NCI-H1694 treated with DMSO at 0.1 percent for 48 hours (cell line): Measurements from ENCODE around the gene SEC16B.

Source experiments
- DNase-seq: peaks from one replicate; lab custom pipeline; 2025; lab: John Stamatoyannopoulos, UW

Gene SEC16B

DNA sequence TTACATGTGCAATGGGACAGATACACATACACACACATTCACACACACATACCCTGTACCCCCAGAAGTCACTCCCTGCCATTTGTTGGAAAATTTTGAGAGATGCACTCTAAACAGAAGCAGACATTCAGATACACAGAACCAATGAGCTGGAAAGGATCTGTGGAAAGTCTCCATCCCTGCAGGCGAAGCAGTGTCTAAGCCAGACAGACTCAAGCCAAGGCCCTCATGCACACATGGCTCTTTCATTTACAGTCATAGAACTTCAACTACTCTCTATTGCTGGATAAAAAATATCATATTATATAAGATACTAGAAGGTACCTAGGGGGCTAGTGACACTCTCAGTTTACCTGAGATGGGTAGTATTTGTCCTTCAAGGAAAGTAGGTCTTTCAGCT, 7.3 kb upstream of the SEC16B start:
- DNase-seq = peak; percentile 76

DNA sequence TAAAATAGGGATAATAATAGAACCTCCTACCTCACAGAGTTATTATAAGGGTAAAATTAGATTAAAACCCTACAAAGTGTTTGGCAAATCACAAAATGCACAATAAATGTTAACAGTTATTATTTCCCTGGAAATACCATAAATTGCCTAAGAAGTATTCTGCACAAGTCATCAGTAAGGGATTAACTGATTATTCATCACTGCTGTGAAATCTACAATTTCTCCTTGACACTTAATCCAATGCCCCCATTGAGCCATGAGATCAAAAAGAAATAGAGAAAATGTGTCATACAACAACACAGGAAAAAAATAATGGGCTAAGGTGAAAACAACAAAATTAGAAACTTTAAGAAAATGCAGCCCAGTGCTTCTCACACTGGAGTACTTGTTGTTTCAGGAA, 6.7 kb upstream of the SEC16B start:
- DNase-seq = no peak

DNA sequence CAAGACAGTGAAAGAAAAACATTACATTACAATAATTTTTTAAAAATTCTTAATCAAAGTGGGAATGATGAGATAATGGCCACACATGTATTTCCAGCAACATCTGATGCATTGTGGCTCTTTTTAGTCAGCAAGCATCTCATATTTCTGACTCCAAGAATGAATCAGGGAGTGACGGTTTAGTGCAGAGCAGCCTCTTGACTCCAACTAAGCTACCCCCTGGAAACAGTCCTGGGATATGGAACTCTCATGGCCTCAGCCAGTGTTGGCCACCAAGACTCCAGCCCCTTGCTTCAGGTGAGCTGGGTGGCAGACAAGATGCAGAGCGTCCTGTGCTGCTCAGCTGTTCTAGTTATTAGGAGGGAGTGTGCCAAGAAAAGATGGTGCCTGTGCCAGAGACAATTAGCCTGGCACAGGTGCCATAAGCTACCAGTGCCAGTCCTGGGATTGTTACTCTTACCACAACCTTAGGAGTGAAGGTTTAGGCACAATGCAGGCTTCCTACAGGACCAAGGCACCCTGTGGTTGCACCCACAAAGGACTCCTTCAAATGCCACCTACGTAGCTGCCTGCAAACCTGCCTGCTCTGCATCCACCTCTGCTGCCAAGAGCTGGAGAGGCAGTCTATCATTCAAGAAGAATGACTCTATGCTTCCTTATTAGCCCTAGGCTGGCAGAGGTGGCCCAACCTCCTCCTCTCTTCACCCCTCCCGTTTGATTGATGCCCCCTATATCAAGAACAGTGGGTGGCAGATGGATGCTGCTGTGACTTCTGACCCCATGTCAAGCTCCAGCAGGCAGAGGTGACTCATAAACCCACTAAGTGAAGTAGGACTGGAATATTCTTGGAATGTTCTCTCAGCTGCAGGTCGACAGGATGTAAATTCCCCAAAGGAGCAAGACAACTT, 6.0 kb upstream of the SEC16B start:
- no peak for DNase-seq

DNA sequence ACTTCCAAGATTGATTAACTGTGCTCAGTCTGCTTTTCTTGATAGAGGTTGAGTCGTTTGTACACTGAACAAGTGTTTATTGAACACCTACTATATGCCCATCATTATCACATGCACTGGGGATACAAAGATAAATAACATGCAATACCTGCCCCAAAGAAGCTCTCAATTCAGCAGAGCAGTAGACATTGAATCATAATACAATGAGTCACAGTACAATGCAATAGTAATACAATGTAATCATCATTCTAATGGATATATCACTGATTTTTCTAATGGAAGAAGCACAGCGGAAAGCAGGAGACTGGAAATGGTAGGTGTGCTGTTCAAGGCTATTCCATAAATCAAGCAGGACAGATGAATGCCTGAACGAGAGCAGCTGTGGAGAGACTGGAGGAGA, 3.7 kb upstream of the SEC16B start:
- DNase-seq = no peak

DNA sequence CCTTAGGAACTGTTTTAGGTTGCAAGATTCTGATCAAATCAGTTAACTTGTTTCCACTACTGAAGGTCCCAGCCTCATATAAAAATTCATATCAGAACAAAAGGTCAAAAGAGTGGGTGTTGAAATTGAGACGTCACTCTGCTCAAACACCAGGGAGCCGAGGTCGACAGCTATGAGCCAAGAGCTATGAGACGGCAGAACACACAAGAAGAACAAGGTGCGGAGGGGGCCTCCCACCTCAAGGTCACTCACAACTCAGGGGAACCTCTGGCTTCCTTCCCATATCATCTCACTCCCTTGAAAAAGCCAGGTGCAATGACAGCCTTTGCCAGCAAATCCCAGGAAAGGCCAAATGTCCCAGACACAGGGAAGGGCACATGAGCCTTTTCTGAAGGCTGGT, 749 bp downstream of the SEC16B start:
- no peak for DNase-seq

DNA sequence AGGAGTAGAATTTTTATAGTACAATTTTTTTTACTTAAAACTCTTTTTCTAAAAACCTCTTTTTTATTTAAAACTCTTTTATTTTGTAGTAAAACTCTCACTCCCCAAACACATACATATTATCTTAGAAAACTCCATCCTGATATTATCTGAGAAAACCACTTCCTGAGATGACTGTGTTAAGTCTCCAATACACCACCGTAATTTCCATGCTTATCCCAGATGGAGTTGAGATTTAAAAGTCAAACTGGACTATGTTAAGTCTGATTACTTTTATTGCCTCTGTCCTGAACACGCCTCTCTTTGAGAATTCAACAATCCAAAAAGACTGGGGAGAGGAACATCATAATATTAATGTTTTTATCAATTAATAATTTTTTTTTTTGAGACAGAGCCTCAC, 3.7 kb downstream of the SEC16B start:
- no peak for DNase-seq

DNA sequence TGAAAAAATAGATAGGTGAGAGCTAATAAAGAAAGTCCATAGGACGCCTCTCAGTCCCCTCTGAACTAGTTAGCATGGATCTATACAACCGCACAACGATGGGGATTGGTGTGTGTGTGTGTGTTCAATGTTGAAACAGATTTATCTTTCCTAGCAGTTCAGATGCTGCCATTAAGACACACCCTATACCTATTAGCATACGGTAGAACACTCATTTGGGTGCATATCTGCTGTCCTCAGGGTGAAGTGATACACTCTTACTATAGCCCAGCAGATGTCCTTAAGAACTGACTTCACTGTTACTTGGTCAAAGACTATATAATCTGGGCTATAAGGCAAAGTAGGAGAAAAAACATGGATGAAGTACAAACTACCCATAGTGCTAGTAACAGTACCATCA, 4.6 kb downstream of the SEC16B start:
- DNase-seq = no peak

DNA sequence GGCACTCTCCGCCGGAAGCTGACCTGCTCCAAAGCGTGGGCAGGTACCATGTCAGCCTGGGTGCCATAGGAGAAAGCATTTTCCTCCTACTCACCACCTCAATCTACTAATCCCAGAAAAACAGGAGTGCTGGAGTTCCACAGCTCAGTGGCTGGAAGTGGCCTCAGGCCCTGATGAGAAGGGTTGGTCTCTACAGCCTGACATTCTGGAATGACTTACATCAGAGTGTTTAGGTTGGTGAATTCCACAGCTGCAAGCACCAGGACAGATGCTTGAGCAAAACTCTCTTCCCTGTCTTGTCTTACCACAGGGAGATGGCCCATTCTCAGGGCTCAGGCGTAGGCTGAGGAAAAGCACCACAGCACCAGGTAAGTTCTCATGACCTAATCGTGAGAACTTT, 5.5 kb downstream of the SEC16B start:
- DNase-seq = no peak

DNA sequence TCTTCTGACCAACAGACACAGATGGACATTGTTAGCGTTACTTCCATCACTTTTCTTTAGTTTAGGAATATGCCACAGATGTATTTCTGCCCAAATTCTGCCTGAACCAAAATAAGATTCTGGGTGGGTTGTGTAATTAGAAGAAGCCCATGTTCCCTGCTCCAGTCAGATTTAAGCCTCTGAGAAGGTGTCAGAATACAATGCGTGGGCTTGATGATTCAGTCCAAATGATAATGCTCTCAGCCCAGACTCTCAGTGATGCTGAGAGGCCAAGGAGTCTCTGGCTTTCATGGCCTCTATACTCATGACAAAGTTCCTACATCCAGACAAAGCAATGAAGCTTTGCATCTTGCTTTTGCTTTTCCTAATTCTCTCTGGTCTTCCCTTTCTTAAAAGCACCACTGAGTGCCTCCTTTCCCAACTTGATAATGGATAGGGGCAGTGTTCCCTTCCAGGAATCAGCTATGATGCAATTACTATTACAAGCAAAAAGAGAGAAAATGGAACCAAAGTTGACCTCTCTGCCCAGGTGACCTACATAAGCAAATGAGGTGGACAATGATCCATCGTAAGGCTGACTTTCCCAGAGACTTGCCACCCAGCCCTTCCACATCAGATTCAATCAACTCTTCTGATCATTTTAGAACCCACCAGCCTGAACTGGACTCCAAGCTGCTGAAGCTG, 8.8 kb downstream of the SEC16B start:
- DNase-seq = no peak

DNA sequence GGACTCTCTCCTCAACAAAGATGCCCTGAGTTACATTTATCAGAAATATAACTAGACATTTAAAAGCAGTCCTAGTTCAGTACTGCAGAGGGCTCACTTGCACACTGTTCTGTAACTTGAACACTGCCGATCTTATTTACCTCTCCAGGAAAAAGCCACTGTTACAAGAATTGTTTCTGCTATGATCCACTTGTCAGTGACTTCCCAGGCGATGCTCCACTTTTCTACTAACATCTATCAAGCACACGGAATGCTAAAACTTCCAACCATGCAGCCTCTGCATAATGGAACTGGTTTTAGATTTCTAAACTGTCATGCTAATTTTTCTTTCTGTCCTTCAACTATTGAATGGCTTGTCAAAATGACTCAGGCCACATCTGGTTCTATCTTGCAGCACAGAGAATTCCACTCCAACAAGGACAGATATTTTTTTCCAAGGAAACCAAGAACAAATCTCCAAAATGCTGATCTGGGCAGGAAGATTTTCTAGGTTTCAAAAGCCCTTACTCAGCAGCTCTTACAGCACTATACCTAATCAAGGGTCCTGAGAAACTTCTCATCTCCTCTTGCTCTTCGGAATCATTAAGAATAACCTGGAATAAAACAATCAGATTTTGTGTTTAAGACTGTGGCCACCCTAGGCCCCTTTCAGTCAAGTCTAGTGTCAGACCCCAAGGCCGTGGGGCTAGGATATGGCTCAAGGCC, 9.9 kb downstream of the SEC16B start:
- DNase-seq = peak; percentile 82

DNA sequence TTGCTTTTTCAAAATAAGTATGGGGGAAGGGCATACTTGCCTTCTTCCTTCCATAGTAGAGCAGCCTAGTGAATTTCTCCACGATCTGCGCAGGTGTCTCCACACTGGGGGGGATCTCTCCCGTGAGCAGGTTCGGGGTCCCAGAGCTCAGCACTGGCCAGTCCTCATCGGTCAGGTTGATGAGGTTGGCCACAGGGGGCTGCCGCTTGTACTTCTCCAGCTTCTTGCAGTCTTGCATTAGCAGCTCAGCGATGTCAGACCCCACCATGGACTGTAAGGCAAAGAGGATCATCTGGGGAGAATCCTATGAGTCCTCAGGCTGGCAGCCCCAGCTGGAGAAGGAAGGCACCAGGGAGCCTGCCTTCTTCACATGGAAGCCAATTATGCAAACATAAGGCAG, 11.8 kb downstream of the SEC16B start:
- DNase-seq = no peak

DNA sequence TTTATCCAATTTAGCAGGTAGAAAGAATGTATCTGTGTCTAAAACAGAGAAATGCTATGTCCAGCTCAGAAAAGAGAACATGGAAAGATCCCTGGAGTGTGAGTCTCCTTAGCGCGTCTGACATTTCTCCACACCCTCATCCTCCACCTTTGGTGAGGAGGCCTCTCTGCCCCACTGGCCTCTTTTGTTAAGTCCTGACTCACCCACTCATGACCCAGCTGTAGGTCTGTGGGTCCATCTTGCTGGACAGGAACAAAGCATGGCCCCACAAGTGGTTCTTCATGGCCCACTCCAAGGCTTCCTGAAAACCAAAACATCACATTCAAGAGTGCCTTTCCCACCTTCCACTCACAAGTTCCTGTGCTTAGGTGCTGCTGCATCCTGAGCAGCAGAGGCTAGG, 15.8 kb downstream of the SEC16B start:
- no peak for DNase-seq

DNA sequence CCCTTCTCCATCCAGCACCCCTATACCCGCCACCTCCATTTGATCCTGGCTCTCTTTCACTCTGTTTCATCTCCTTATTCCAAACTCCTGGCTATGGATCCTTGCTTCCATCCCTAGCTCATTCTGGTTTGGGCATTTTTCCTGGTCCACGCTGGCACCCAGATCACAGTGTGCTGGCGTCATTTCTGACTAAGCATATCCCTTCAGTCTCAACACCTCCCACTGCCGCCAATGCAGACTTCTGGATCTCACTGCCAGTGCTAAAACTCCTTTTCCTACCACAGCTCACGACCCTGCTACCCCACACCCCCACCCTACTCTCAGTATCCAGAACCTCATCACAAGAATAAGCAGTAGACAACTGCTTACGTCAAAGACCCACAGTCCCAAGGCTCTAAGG, 16.3 kb downstream of the SEC16B start:
- DNase-seq = no peak

DNA sequence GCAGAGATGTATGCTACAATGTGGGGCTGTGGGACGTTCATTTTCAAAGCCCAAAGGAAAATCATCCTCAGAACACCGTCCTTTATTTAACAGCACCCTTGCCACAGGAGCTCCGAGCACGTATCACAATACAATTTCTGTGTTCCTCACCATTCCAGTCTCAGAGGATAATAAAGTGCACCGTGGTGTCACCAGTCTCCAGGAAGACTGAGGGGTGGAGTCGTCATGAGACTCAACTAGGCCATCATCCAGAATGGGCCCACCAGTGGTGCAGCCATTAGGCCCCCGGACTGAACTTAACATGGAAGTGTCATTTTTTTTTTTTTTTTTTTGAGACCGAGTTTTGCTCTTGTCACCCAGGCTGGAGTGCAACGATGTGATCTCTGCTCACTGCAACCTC, 17.2 kb downstream of the SEC16B start:
- no peak for DNase-seq

DNA sequence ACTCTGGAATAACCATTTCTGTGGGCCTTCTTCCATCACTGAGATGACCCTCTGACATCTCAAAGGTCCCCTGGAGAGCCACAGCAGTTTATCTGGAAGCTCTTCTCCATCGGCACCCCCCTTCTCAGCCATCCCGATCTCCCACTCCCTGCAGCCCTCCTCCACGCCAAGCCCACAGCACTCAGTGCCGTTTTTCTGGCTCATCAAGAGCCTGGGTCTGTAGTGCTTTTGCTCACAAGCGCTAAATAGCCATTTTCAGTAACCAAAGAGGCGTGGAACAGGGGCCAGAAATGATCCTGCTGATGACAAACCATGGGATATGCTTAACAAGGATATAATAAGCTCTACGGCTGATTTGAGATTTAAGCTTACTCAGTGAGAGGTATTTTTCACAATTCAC, 17.6 kb downstream of the SEC16B start:
- DNase-seq = no peak

DNA sequence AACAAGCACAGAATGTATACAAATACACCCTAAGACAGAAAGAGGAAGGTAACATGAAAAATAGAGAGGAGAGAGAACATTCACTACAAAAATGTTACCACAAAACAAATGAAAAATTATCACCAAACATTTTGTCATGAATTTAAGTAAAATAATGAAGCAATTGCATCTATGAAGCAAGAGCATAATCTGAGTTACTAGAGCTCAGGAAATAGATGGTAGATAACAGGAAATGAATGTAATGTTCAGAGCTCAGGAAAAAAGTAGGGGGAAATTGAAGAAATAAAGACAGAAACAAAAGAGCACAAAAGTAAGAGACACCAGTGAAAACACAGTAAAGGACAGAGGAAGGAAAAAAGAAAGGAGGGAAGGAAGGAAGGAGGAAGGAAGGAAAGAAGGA, 19.4 kb downstream of the SEC16B start:
- DNase-seq = no peak

DNA sequence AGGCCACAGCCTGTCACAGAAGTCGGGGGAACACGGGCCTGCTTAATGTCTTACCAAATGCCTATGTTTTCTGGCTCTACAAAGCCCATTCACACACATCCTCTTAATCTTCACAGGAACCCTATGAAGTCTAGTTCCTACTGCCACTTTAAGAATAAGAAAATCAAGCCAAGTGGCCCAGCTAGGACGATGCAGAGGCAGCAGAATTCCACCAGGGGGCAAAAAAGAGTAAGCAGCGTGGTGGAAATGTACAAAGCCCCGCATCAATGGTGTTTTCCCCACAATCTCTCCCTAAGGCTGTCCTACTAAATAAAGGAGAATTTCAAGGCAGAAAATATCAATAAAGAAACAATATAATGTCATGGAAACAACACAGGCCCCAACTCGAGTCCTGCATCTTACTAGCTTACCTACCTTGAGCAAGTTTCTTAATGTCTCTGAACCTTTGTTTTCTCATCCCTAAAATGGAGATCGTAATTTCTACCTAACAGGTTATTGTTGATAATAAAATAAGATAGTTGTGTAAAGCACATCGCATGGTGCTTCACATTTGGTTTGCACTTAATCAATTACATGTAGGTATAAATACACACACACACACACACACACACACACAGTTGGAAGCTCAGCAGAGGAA, 21.4 kb downstream of the SEC16B start:
- peak; percentile 74 for DNase-seq

DNA sequence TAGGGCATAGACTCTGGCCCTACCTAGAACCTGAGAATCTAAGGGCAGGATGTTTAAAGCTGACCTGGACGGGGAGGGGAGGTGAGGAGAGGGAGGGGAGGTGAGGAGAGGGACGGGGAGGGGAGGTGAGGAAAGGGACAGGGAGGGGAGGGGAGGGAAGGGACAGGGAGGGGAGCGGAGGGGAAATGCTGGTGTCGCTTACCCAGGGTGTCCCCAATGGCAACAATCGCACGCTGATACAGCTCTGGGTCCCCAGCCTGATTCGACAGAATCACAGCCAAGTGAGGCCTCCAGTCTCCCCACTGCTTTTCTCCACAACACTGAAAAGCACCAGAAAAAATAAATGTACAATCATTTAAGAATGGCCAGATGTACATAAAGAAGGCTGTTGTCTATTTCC, 22.2 kb downstream of the SEC16B start:
- DNase-seq = no peak

DNA sequence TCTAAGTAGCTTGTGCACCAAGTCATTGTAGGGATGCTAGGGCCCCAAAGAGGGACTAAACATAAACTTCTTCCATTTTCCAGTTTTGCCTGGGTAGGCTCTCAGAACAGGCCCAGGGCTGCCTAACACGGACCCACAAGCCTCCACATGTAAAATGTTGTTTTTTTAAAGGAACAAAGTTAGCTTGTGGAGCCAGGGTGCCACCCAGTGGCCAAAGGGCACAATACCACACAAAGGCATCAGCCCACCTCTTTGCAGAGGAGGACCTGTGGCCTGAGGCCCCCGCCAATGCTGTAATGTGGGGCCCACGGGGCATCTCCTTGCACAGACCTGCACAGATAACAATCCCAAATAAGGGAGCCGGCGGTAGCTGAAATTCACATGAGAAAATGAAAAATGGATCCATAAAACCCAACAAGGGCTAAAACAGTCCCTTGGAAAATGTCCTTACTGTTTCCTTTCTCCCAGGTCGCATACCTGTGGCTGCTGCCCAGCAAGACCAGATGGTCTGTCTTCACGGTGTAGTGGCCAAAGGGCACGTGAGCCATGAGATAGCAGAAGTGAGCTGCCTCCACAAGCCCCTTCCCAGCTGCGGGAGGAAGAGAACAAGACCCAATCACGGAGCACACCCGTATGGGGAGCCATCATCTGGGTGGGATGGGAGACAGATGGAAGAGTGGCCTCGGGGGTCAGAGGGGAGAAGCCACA, 23.8 kb downstream of the SEC16B start:
- peak; percentile 67 for DNase-seq

DNA sequence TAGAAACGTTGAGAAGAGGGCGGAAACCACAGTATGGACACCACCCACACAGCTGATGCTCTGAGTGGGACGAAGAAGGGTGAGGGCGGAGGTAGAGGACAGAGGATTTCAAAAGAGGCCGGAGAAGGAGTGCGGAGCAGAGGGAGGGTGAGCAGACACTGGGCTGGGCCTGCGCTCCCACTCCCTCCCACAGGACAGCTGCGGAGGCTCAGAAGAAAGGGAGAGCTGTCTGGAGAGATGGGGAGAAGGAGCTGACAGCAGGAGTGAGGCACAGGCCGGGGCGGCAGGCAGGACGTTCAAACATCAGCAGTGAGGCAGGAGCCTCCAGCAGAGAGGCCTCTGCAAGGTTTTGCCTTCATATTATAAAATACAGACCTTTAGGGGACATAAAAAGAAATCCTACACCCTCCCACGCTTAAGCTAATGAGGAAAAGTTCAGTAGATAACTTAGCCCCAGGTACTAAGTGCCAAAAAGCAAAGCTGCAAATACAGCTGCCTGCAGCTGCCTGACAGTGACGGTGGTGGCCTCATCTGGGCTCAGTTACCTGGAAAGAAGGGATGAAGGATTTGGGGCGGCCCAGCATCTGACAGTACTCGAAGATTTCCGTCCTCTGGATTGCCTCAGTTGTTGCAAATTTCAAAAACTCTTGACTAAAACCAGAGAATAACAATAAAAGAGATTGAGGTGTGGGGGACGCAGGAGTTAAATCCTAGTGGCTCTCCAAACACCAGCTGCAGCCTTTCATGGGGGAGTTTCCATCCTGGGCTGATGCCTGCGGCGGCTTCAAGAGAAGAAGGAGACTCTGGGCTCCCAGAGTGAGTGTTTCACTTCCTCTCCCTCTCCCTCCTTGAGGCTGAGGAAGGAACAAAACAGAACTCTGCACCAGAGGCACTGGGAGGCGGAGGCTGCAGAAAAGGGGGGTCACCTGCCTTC, 25.6 kb downstream of the SEC16B start:
- DNase-seq = no peak

DNA sequence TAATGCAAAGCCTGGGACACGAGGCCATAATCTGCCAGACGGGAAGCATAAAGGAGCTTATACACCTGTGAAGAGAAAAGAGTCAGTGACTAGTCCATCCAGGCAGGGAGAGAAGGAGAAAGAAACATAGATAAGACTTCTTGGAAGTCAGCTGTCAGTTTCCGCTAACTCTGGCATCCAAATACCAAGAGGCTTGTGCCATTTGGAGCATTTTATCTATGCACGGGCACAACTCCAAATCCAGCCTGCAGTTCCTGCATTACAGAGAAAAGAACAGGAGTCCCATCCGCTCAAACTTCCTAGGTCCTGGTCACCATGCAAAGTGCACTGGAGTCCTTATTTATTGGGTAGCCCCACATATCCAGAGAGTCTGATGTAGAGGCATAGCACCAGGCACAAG, 27.9 kb downstream of the SEC16B start:
- no peak for DNase-seq
